Large intestine (tissue), 3 donors: Measurements from ENCODE around the gene TMEM238. TPM values are rescaled to one million over a fixed set of nuclear protein-coding genes. Genes with fewer than 3 reads are reported as not detected.

Experiments
- DNase-seq, 2 donors: peaks; one replicate each; pipeline versions ENCODE4 v3.0.0 to v3.0.0-alpha.2; 2013
- H3K27ac ChIP-seq: one replicate; pipeline ENCODE4 v1.5.1; 2013; ENCODE audit warnings: low read length
- H3K27me3 ChIP-seq: 2 replicates; pipeline ENCODE4 v1.6.1; 2013; ENCODE audit warnings: low read length; ENCODE audit not compliant: control insufficient read depth, insufficient read depth
- H3K36me3 ChIP-seq: 2 replicates; pipeline ENCODE4 v1.6.1; 2013; ENCODE audit warnings: low read length; ENCODE audit not compliant: control insufficient read depth, insufficient read depth
- H3K4me1 ChIP-seq: one replicate; pipeline ENCODE4 v1.6.1; 2013; ENCODE audit warnings: low read length; ENCODE audit not compliant: control insufficient read depth, insufficient read depth
- H3K4me3 ChIP-seq: one replicate; pipeline ENCODE4 v1.5.1; 2013; ENCODE audit warnings: low read length
- H3K9me3 ChIP-seq: one replicate; pipeline ENCODE4 v1.6.1; 2013; ENCODE audit warnings: mild to moderate bottlenecking, low read depth, low read length, moderate library complexity; ENCODE audit not compliant: control insufficient read depth
- WGBS: methylation state at CpG from one replicate; pipeline ENCODE4 v1.1.5; 2013; ENCODE audit warnings: low lambda C conversion rate; ENCODE audit not compliant: insufficient coverage; 5-methylcytosine and 5-hydroxymethylcytosine counted together
- polyA plus RNA-seq: library from polyadenylated mRNA; unstranded; fragments of 120-200 nt; gene quantifications from one replicate; pipeline ENCODE4 v1.2.1, GENCODE V29; 2013

The TMEM238 gene
- polyA plus RNA-seq, 1 donor: 8.7 TPM

- H3K4me1 ChIP-seq: peaks cover 9% of the 10 kb centered on the region
- H3K27me3 ChIP-seq: peaks cover 79% of the 10 kb centered on the region
- no peak overlapping the region for H3K4me3 ChIP-seq
- H3K9me3 ChIP-seq: peaks cover 3% of the 10 kb centered on the region
- no peaks in the 10 kb centered on the region for H3K36me3 ChIP-seq
- no CpG with 5 or more reads among the region's 54 CpGs for WGBS
- H3K27ac ChIP-seq: no peak overlapping the region
- no peak for DNase-seq
Observed at GRCh38 chr19:55368701-55369563, 15.2 kb downstream of the TMEM238 start.

DNA sequence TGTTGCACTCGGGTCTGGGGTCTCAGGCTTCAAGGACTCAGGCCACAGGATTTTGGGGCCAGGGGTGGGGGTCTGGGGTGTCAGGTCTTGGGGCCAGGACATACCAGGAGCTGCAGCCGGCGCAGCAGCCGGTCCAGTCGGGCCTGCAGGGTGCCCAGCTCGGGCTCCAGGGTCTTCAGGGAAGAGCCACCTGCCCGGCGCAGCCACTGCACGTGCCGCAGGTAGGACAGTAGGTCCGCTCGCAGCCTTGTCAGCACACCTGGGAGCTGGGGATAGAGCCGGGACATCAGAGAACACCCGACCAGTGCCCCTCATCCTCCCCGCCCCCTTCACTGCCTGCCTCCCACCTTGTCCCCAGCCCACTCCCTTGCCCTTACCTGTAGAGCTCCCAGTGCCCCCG, 16.0 kb downstream of the TMEM238 start:
- no CpG with 5 or more reads among the region's 16 CpGs for WGBS
- no peak for DNase-seq
- peaks cover 71% of the 10 kb centered on the region for H3K27me3 ChIP-seq
- H3K27ac ChIP-seq: no peak overlapping the region
- peaks cover 6% of the 10 kb centered on the region for H3K4me1 ChIP-seq
- no peaks in the 10 kb centered on the region for H3K36me3 ChIP-seq
- H3K4me3 ChIP-seq: no peak overlapping the region
- H3K9me3 ChIP-seq: peaks cover 3% of the 10 kb centered on the region

- WGBS: 100% methylated on average over 2 of the region's 3 CpGs
- peaks cover 6% of the 10 kb centered on the region for H3K4me1 ChIP-seq
- no peak overlapping the region for H3K4me3 ChIP-seq
- no peaks in the 10 kb centered on the region for H3K9me3 ChIP-seq
- no peak for DNase-seq
- H3K27ac ChIP-seq: no peak overlapping the region
- H3K27me3 ChIP-seq: peaks cover 62% of the 10 kb centered on the region
- H3K36me3 ChIP-seq: no peaks in the 10 kb centered on the region
Observed at GRCh38 chr19:55366790-55367189, 17.3 kb downstream of the TMEM238 start.

GRCh38 chr19:55365964-55366363, 18.1 kb downstream of the TMEM238 start:
- H3K27me3 ChIP-seq: peaks cover 54% of the 10 kb centered on the region
- no CpG with 5 or more reads among the region's 19 CpGs for WGBS
- peaks cover 6% of the 10 kb centered on the region for H3K4me1 ChIP-seq
- H3K27ac ChIP-seq: no peak overlapping the region
- DNase-seq: no peak
- no peaks in the 10 kb centered on the region for H3K36me3 ChIP-seq
- no peaks in the 10 kb centered on the region for H3K9me3 ChIP-seq
- no peak overlapping the region for H3K4me3 ChIP-seq

DNA sequence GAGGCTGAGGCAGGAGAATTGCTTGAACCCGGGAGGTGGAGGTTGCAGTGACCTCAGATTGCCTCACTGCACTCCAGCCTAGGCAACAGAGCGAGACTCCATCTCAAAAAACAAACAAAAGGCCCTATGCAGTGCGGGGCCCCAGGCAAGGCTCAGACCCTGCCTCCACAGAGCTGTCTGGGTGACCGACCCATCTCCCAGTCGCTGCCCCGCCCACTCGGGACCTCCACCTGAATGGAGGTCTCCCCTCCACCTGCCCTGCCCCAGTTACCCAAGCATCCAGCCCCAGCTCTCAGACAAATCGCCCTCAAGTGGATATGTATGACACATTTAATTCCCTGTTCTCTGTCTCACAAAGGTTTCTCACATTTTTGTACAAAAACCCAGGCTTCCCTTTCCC, 18.8 kb downstream of the TMEM238 start:
- no peak overlapping the region for H3K27ac ChIP-seq
- peaks cover 48% of the 10 kb centered on the region for H3K27me3 ChIP-seq
- WGBS: 83% methylated on average over 1 of the region's 8 CpGs

GRCh38 chr19:55362990-55363716, 20.9 kb downstream of the TMEM238 start, which contains the start of gene GARIN5B:
Gene GARIN5B, minus strand, starts transcription at chr19:55363260. Its CDS starts 194 bp downstream, at chr19:55363066.
- DNase-seq: no peak
- Histone ChIP-seq H3K4me1 (no peaks in the 10 kb centered on the region), H3K27me3 (peaks cover 29% of the 10 kb centered on the region), H3K4me3 (no peak within 1 kb of the TSS), H3K9me3 (no peaks in the 10 kb centered on the region), H3K36me3 (no peaks in the 10 kb centered on the region), H3K27ac (no peak within 1 kb of the TSS)
- no CpG with 5 or more reads among the region's 27 CpGs for WGBS

More for the DNA sequence above, 18.8 kb downstream of the TMEM238 start:
- Histone ChIP-seq H3K4me1 (peaks cover 6% of the 10 kb centered on the region), H3K4me3 (no peak overlapping the region), H3K36me3 (no peaks in the 10 kb centered on the region), H3K9me3 (no peaks in the 10 kb centered on the region)
- DNase-seq: no peak

- no CpG with 5 or more reads among the region's 38 CpGs for WGBS
Observed at GRCh38 chr19:55362174-55362989, 21.7 kb downstream of the TMEM238 start.

GRCh38 chr19:55360902-55361301, 23.2 kb downstream of the TMEM238 start:
- H3K4me3 ChIP-seq: no peak overlapping the region
- H3K4me1 ChIP-seq: no peaks in the 10 kb centered on the region
- H3K9me3 ChIP-seq: no peaks in the 10 kb centered on the region
- no peak overlapping the region for H3K27ac ChIP-seq
- WGBS: no CpG with 5 or more reads among the region's 16 CpGs
- H3K27me3 ChIP-seq: peaks cover 32% of the 10 kb centered on the region
- no peaks in the 10 kb centered on the region for H3K36me3 ChIP-seq
- no peak for DNase-seq

More at GRCh38 chr19:55362174-55362989, 21.7 kb downstream of the TMEM238 start:
- Histone ChIP-seq H3K4me3 (no peak overlapping the region), H3K36me3 (no peaks in the 10 kb centered on the region), H3K4me1 (no peaks in the 10 kb centered on the region), H3K9me3 (no peaks in the 10 kb centered on the region), H3K27me3 (peaks cover 26% of the 10 kb centered on the region), H3K27ac (no peak overlapping the region)
- no peak for DNase-seq

- Histone ChIP-seq H3K9me3 (no peaks in the 10 kb centered on the region), H3K27me3 (peaks cover 42% of the 10 kb centered on the region), H3K4me3 (no peak overlapping the region), H3K36me3 (no peaks in the 10 kb centered on the region), H3K4me1 (peaks cover 1% of the 10 kb centered on the region), H3K27ac (no peak overlapping the region)
- WGBS: no CpG with 5 or more reads among the region's 32 CpGs
- DNase-seq: no peak
Observed at GRCh38 chr19:55358943-55359908, 24.9 kb downstream of the TMEM238 start.
